IMR-90 (cell line): ENCODE data around the gene SMOC1.

Source experiments
- NFE2L2 ChIP-seq: fragments of 150-350 bp; IDR thresholded peaks from 2 replicates; pipeline ENCODE4 v1.6.1; 2016; ENCODE audit warnings: low read depth, mild to moderate bottlenecking, low read length
- RFX5 ChIP-seq: IDR thresholded peaks from 2 replicates; pipeline ENCODE4 v1.8.0; 2012; ENCODE audit warnings: low read depth, mild to moderate bottlenecking, low read length, moderate library complexity
- TF ChIP-seq, protein P1 (sequence below): conservative IDR thresholded peaks from 2 replicates; pipeline ENCODE4 v1.5.1; 2012; ENCODE audit warnings: mild to moderate bottlenecking, low read depth, low read length, improper control_type of control experiment

DNA sequence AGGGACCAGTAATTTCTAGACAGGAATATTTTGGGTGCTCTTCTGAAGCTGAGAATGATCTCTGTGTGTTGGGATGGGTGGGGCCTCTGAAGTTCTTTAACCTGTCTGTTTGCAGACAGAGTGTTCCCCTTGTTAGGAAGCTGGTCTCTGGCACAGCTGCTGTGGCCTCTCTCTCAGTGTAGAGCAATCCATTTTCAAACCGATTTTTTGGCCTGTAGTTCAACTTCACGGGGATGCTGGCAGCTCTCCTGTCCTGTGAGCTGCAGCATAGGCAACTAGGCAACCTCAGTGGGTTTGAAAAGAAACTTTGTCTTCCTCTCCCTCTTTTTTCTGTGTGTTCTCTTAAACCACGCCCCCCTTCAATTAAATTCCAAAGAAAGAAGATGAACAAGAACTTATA is 69.1 kb downstream of the SMOC1 start:
- no peak for TF ChIP-seq NFE2L2
- no peak for TF ChIP-seq RFX5
- TF ChIP-seq, protein P1, sequence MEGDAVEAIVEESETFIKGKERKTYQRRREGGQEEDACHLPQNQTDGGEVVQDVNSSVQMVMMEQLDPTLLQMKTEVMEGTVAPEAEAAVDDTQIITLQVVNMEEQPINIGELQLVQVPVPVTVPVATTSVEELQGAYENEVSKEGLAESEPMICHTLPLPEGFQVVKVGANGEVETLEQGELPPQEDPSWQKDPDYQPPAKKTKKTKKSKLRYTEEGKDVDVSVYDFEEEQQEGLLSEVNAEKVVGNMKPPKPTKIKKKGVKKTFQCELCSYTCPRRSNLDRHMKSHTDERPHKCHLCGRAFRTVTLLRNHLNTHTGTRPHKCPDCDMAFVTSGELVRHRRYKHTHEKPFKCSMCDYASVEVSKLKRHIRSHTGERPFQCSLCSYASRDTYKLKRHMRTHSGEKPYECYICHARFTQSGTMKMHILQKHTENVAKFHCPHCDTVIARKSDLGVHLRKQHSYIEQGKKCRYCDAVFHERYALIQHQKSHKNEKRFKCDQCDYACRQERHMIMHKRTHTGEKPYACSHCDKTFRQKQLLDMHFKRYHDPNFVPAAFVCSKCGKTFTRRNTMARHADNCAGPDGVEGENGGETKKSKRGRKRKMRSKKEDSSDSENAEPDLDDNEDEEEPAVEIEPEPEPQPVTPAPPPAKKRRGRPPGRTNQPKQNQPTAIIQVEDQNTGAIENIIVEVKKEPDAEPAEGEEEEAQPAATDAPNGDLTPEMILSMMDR: no peak
